Measurements from ENCODE around the gene EZH2.

GRCh38 chr7:148929176-148929575 lies 45.1 kb upstream of the EZH2 start:
- TF ChIP-seq POLR2AphosphoS5 (IDR thresholded peaks at IDR 0.05; ENCODE audit: low read depth, low read length), result no peak
- no peak for TF ChIP-seq POLR2A (IDR thresholded peaks at IDR 0.05; ENCODE audit: low read depth, low read length)
- no peak for TF ChIP-seq TAF1 (IDR thresholded peaks at IDR 0.05; ENCODE audit: borderline replicate concordance, low read depth, low read length)

Measured in GM12892 (cell line).